ENCODE measurements around the gene ANKRD29.

ANKRD29 gene

DNA sequence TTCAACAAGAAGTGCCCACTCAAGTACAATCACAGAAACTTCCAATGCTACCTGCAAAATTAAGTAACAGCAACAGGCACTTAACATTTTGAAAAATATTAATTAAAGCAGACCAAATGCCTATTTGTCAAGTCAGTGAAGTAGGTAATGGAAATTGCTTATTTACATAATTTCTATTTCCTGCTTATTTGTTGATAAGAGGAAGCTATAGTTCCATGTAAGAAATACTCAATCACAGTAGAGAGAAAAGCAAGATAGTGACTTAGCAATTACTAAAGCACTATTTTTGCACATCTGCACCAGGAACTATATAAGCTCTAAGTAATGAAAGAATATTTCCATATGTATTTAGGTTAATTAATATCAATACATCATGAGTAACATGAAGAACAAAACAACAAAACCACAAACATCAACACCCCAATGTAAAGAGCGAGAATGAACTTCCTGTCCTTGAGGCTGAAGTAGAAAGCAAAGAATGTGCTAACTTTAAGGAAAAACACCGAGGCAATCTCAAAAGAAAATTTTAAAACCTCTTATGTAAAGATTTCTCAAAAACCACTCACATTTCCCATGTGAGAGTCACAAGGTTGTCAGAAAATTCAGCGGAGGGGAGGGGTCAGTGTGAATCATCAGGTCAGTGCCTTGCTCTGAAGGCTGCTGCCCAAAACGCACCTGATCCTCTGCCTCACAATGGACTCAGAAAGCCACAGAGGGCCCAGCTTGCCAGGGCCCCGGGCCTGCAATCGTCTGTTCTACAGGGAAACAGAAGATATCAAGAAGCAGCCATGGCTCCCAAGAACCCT is 88.9 kb downstream of the ANKRD29 start:
- H3K36me3 ChIP-seq (ENCODE audit: insufficient read depth, low read length): no peaks in the 10 kb centered on the region
- 0 out of 2 replicates have a peak overlapping the region, but pooled peaks have one; percentile 8 for H3K4me3 ChIP-seq
- no peak for DNase-seq (ENCODE audit: low read depth, low spot score)
- peak overlapping the region; percentile 22 for H3K9ac ChIP-seq (ENCODE audit: insufficient read length)
- no peaks in the 10 kb centered on the region for H3K9me3 ChIP-seq (ENCODE audit: low read depth, low read length)
- 0 out of 2 replicates have a peak overlapping the region, but pooled peaks have one; percentile 34 for H3K27ac ChIP-seq
- TF ChIP-seq EZH2 (IDR thresholded peaks at IDR 0.05): no peak
- TF ChIP-seq POLR2AphosphoS5 (IDR thresholded peaks at IDR 0.05; ENCODE audit: borderline replicate concordance, low read depth, low read length): no peak

DNA sequence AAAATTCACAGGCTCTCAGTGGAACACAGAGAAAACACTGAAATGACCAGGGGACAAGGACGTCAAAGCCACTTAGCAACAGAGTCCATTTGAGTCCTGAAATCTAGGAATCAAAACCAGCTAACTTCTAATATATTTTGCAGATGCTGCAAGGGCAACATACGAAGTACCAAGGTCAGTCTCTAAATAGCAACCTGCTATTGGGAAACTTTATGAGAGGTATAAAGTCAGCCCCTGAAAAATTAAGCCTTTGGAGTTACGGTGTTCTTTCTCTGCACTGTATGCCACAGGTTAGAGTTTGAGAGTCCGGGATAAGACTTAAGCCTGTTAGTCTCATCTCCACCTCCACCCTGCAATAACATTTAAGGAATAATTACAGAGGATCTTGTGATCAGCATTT is 89.7 kb downstream of the ANKRD29 start:
- no peak overlapping the region for H3K27ac ChIP-seq
- no peak overlapping the region for H3K9ac ChIP-seq (ENCODE audit: insufficient read length)
- no peaks in the 10 kb centered on the region for H3K9me3 ChIP-seq (ENCODE audit: low read depth, low read length)
- no peak overlapping the region for H3K4me3 ChIP-seq
- no peak for DNase-seq (ENCODE audit: low read depth, low spot score)
- peaks cover 6% of the 10 kb centered on the region for H3K36me3 ChIP-seq (ENCODE audit: insufficient read depth, low read length)
- TF ChIP-seq FOXP2 (optimal IDR thresholded peaks at IDR 0.05; ENCODE audit: control extremely low read depth, extremely low read length, insufficient read depth) (no peak), EZH2 (IDR thresholded peaks at IDR 0.05) (no peak), POLR2AphosphoS5 (IDR thresholded peaks at IDR 0.05; ENCODE audit: borderline replicate concordance, low read depth, low read length) (no peak)

DNA sequence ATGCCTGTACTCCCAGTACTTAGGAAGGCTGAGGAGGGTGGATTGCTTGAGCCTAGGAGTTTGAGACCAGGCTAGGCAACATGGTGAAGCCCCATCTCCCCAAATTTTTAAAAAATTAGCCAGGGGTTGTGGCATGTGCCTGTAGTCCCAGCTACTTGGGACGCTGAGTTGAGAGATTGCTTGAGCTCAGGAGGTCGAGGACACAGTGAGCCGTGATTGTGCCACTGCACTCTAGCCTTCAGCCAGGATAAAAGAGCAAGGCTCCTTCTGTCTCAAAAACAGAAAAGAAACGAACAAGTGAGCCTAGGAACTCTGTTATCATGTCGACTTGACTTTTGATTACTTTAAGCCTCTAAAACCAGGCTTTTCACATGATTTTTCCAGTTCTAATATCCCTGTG is 90.1 kb downstream of the ANKRD29 start:
- Histone ChIP-seq H3K9ac (ENCODE audit: insufficient read length) (no peak overlapping the region), H3K9me3 (ENCODE audit: low read depth, low read length) (no peaks in the 10 kb centered on the region), H3K27ac (no peak overlapping the region), H3K36me3 (ENCODE audit: insufficient read depth, low read length) (peaks cover 8% of the 10 kb centered on the region), H3K4me3 (no peak overlapping the region)
- TF ChIP-seq EZH2 (IDR thresholded peaks at IDR 0.05) (no peak), POLR2AphosphoS5 (IDR thresholded peaks at IDR 0.05; ENCODE audit: borderline replicate concordance, low read depth, low read length) (no peak), FOXP2 (optimal IDR thresholded peaks at IDR 0.05; ENCODE audit: control extremely low read depth, extremely low read length, insufficient read depth) (no peak)
- no peak for DNase-seq (ENCODE audit: low read depth, low spot score)

DNA sequence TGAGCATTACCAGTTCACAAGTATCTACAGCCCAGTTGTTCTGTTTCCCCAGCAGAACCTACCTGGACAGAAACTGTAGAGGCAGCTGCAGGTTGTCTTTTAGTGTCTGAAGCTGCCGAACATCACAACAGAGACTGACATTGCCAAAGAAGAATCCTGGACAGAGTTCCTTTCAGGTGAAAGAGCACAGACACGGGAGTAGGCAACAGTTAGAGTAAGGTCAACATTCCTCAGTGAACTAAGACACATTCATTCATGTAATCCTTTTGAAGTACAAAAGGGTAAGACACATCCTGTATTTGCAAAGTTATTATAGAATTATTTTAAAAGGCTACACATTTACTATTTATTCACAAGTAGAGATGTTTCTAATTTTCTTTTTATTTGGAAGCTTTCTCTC is 90.7 kb downstream of the ANKRD29 start:
- H3K36me3 ChIP-seq (ENCODE audit: insufficient read depth, low read length): peaks cover 14% of the 10 kb centered on the region
- no peaks in the 10 kb centered on the region for H3K9me3 ChIP-seq (ENCODE audit: low read depth, low read length)
- no peak overlapping the region for H3K27ac ChIP-seq
- no peak for DNase-seq (ENCODE audit: low read depth, low spot score)
- no peak overlapping the region for H3K4me3 ChIP-seq
- H3K9ac ChIP-seq (ENCODE audit: insufficient read length): no peak overlapping the region
- TF ChIP-seq POLR2AphosphoS5 (IDR thresholded peaks at IDR 0.05; ENCODE audit: borderline replicate concordance, low read depth, low read length): no peak
- TF ChIP-seq FOXP2 (optimal IDR thresholded peaks at IDR 0.05; ENCODE audit: control extremely low read depth, extremely low read length, insufficient read depth): no peak
- no peak for TF ChIP-seq EZH2 (IDR thresholded peaks at IDR 0.05)

DNA sequence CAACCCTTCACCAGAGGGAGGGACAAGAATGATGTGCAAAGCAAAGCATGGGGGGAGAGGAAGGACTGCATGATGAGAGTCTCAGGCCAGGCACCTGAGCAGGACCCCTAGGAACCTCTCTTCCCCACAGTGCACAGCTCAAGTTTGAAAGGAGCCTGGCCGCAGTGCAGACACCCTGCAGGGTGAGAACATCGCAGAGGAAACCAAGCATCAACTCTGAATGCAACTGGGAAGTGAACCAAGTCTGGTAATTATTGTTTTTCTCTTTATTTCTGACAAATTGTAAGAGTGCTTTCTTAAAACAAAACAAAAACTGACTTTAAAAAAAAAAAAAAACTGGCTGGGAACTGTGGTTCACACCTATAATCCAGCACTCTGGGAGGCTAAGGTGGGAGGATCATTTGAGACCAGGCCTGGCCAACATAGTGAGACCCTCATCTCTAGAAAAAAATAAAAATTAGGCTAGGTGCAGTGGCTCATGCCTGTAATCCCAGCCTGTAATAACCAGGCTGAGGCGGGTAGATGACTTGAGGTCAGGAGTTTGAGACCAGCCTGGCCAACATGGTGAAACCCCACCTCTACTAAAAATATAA is 91.7 kb downstream of the ANKRD29 start:
- H3K36me3 ChIP-seq (ENCODE audit: insufficient read depth, low read length): peaks cover 20% of the 10 kb centered on the region
- no peak overlapping the region for H3K9ac ChIP-seq (ENCODE audit: insufficient read length)
- DNase-seq (ENCODE audit: low read depth, low spot score): no peak
- H3K27ac ChIP-seq: no peak overlapping the region
- H3K9me3 ChIP-seq (ENCODE audit: low read depth, low read length): no peaks in the 10 kb centered on the region
- TF ChIP-seq POLR2AphosphoS5 (IDR thresholded peaks at IDR 0.05; ENCODE audit: borderline replicate concordance, low read depth, low read length): no peak
- TF ChIP-seq EZH2 (IDR thresholded peaks at IDR 0.05): no peak
- no peak for TF ChIP-seq FOXP2 (optimal IDR thresholded peaks at IDR 0.05; ENCODE audit: control extremely low read depth, extremely low read length, insufficient read depth)
- H3K4me3 ChIP-seq: no peak overlapping the region

DNA sequence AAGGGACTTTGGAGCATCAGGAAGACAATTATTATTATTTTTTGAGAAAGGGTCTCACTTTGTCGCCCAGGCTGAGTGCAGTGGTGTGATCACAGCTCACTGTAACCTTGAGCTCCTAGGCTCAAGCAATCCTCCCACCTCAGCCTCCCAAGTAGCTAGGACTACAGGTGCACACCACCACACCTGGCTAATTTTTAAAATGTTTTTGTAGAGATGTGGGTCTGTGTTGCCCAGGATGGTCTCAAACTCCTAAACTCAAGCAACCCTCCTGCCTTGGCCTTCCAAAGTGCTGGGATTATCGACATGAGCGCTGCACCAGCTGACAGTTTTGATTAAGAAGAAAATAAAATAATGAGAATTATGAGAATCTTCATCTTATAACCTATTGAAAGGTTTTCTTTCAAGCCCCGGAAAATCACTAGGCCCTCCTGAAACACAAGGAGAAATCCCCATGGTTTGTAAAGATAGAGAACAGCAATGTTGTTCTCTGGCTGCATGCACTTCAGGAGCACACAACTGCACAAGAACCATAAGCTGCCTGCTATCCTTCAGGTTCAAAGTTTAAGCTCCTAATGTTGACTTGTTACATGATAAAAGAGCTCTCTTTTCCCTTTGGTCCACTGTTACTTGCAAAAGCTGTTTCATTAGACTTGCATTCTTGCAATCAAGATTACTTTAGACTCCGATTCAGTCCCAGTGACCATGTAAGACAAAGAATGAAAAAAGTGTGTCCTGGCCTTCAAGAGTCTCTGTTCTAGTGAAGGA is 93.2 kb downstream of the ANKRD29 start:
- Histone ChIP-seq H3K9me3 (ENCODE audit: low read depth, low read length) (no peaks in the 10 kb centered on the region), H3K36me3 (ENCODE audit: insufficient read depth, low read length) (peaks cover 20% of the 10 kb centered on the region), H3K27ac (no peak overlapping the region), H3K9ac (ENCODE audit: insufficient read length) (no peak overlapping the region), H3K4me3 (no peak overlapping the region)
- DNase-seq (ENCODE audit: low read depth, low spot score): no peak
- TF ChIP-seq EZH2 (IDR thresholded peaks at IDR 0.05) (no peak), FOXP2 (optimal IDR thresholded peaks at IDR 0.05; ENCODE audit: control extremely low read depth, extremely low read length, insufficient read depth) (no peak), POLR2AphosphoS5 (IDR thresholded peaks at IDR 0.05; ENCODE audit: borderline replicate concordance, low read depth, low read length) (no peak)

DNA sequence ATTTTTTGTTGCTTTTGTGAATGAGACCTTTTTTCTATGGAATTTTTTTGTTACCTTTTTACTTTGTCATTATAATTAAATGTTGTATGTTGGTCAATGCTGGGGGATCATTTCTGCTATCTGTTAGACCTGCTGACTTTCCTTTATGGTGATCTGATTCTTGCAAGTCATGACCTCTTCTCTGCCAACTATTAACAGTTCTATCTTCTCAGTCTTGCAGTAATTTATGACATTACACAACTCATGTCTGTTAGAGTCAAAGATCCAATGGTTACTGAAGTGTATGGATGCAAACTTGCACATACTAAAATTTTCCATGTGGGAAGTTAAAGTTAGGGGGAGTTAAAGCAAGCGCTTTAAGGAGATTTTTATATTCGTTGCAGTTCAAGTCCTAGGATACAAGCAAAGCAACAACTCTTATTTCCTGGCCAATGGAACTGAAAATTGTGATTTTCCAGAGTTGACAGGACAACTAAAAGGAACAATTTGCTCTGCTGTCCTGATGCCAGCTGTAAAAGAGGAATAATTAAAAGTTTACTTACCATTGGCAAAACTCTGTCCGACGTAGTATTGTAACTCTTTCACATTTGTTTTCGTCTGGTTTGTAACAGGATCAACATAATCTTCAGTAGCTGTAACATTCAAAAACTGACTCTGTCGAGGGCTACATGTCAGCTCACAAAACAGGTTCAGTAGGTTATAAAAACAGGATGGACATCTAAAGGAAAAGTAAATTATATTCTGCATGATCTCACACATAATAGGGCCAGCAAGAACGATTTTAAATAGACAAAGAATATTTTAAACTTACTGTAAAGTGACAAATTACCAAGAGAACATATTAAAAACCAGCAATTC is 94.2 kb downstream of the ANKRD29 start:
- H3K4me3 ChIP-seq: no peak overlapping the region
- H3K9me3 ChIP-seq (ENCODE audit: low read depth, low read length): no peaks in the 10 kb centered on the region
- no peak overlapping the region for H3K9ac ChIP-seq (ENCODE audit: insufficient read length)
- H3K27ac ChIP-seq: no peak overlapping the region
- TF ChIP-seq POLR2AphosphoS5 (IDR thresholded peaks at IDR 0.05; ENCODE audit: borderline replicate concordance, low read depth, low read length): no peak
- no peak for TF ChIP-seq EZH2 (IDR thresholded peaks at IDR 0.05)
- no peak for TF ChIP-seq FOXP2 (optimal IDR thresholded peaks at IDR 0.05; ENCODE audit: control extremely low read depth, extremely low read length, insufficient read depth)
- DNase-seq (ENCODE audit: low read depth, low spot score): no peak
- H3K36me3 ChIP-seq (ENCODE audit: insufficient read depth, low read length): peaks cover 20% of the 10 kb centered on the region

Measured in SK-N-MC (cell line).